K562 (cell line): ENCODE results near the gene LRFN3. TPM values are rescaled to one million over a fixed set of nuclear protein-coding genes. Genes with fewer than 3 reads are reported as not detected.

Experiments used
- ATAC-seq: fragments of 200-7000 bp; cut with Tn5 transposase; 3 replicates; pipeline ENCODE4 v1.9.1; 2020; ENCODE audit warnings: moderate library complexity
- BruUV-seq: library from RNA; stranded (reverse); fragments of 400-500 nt; replicated peaks from 2 replicates; lab custom pipeline; 2021; lab: Mats Ljungman, UMichigan
- CTCF ChIA-PET: fragments of 300-600 bp; formaldehyde crosslinking; extraction: SDS; loops from one replicate; lab custom pipeline; 2021; ENCODE audit warnings: low intra/inter-chr PET ratio; lab: Yijun Ruan, JAX
- POLR2A ChIA-PET: fragments of 300-600, 350-650 bp; sonication (Branson Sonifier 250); formaldehyde crosslinking; extraction: SDS; loops from one replicate; lab custom pipeline; 2021; ENCODE audit warnings: antibody characterized with exemption, inconsistent platforms; lab: Yijun Ruan, JAX
- DNase-seq, 4 experiments: peaks; one replicate each; pipeline versions ENCODE4 v3.0.0 to v3.0.0-alpha.2; 2011 to 2018; ENCODE audit warnings: low spot score in 3 of 4, mixed read lengths in 3 of 4; ENCODE audit errors: extremely low read depth in 1 of 4
- FAIRE-seq: peaks from 2 replicates; lab custom pipeline; 2011; peaks lifted over from hg19 to GRCh38; lab: Jason Lieb, UNC
- H2AFZ ChIP-seq: 2 replicates; pipeline ENCODE4 v1.6.0; 2011; ENCODE audit warnings: low read depth, low read length, control low read depth, inconsistent platforms
- H3K27ac ChIP-seq: fragments of 200-600 bp; 3 replicates; pipeline ENCODE4 v1.8.0; 2011; ENCODE audit warnings: low read depth, mild to moderate bottlenecking, control low read depth, inconsistent platforms, low read length, moderate library complexity, mixed read lengths; ENCODE audit errors: extremely low read depth
- H3K27me3 ChIP-seq, 2 experiments: fragments of 300-600 bp in 1 of 2; 2 replicates in 1 of 2; 3 replicates in 1 of 2; pipeline versions ENCODE4 v1.6.0 to v1.8.0; 2011; ENCODE audit warnings: inconsistent platforms in 2 of 2, low read length in 2 of 2, mild to moderate bottlenecking in 1 of 2, mixed read lengths in 1 of 2, moderate library complexity in 1 of 2; ENCODE audit not compliant: control insufficient read depth in 2 of 2, insufficient read depth in 2 of 2
- H3K36me3 ChIP-seq: fragments of 300-600 bp; 3 replicates; pipeline ENCODE4 v1.8.0; 2011; ENCODE audit warnings: mild to moderate bottlenecking, low read length, inconsistent platforms; ENCODE audit not compliant: control insufficient read depth, insufficient read depth
- H3K4me1 ChIP-seq, 2 experiments: fragments of 200-600 bp in 1 of 2; replicated peaks in 1 of 2; 2 replicates in 1 of 2; 3 replicates in 1 of 2; pipeline versions ENCODE4 v1.5.1 to v1.8.0; 2011; ENCODE audit warnings: inconsistent platforms in 2 of 2, low read length in 2 of 2, mild to moderate bottlenecking in 1 of 2, mixed read lengths in 1 of 2, moderate library complexity in 1 of 2; ENCODE audit not compliant: control insufficient read depth in 2 of 2, insufficient read depth in 2 of 2
- H3K4me2 ChIP-seq: 2 replicates; pipeline ENCODE4 v1.6.1; 2011; ENCODE audit warnings: low read length, control low read depth, inconsistent platforms, mixed read lengths; ENCODE audit not compliant: insufficient read depth
- H3K4me3 ChIP-seq: fragments of 200-600 bp; sonication (generic), shearing (Covaris generic); 2 replicates; pipeline ENCODE4 v1.5.1; 2016; ENCODE audit warnings: control low read depth, inconsistent platforms
- H3K79me2 ChIP-seq: fragments of 200-600 bp; 3 replicates; pipeline ENCODE4 v1.8.0; 2011; ENCODE audit warnings: low read length, inconsistent platforms; ENCODE audit not compliant: control insufficient read depth, insufficient read depth
- H3K9ac ChIP-seq, 2 experiments: 2 replicates each; pipeline versions ENCODE4 v1.6.0 to v1.6.1; 2011; ENCODE audit warnings: low read depth in 2 of 2, low read length in 2 of 2, control low read depth in 1 of 2, inconsistent platforms in 1 of 2, mild to moderate bottlenecking in 1 of 2, mixed read lengths in 1 of 2; ENCODE audit not compliant: insufficient read depth in 1 of 2
- H3K9me1 ChIP-seq: one replicate; pipeline ENCODE4 v1.6.0; 2011; ENCODE audit warnings: inconsistent platforms, mild to moderate bottlenecking, low read length, moderate library complexity; ENCODE audit not compliant: control insufficient read depth, insufficient read depth
- H3K9me3 ChIP-seq: replicated peaks from 2 replicates; pipeline ENCODE4 v1.5.1; 2011; ENCODE audit warnings: low read depth, low read length, inconsistent platforms; ENCODE audit not compliant: control insufficient read depth, insufficient read depth
- H4K20me1 ChIP-seq: replicated peaks from 2 replicates; pipeline ENCODE4 v1.6.1; 2011; ENCODE audit warnings: low read length, inconsistent platforms, mixed read lengths; ENCODE audit not compliant: control insufficient read depth, insufficient read depth
- BMI1 ChIP-seq: fragments of 150-350 bp; IDR thresholded peaks from 2 replicates; pipeline ENCODE4 v1.6.1; 2014; ENCODE audit warnings: low read length
- CC2D1A ChIP-seq: fragments of 450-650 bp; IDR thresholded peaks from 2 replicates; pipeline ENCODE4 v1.6.1; 2017; ENCODE audit warnings: mild to moderate bottlenecking
- E2F5 ChIP-seq: sonication (generic); formaldehyde crosslinking; IDR thresholded peaks from 2 replicates; pipeline ENCODE4 v1.8.0; 2022; ENCODE audit warnings: mild to moderate bottlenecking, missing genetic modification reagents
- GATA2 ChIP-seq: sonication (generic); formaldehyde crosslinking; IDR thresholded peaks from 2 replicates; pipeline ENCODE4 v1.4.0; 2020; ENCODE audit warnings: mild to moderate bottlenecking, missing genetic modification reagents
- MAFF ChIP-seq: IDR thresholded peaks from 2 replicates; pipeline ENCODE4 v1.6.1; 2012; ENCODE audit warnings: low read length, improper control_type of control experiment
- MCM2 ChIP-seq: fragments of 450-650 bp; IDR thresholded peaks from 2 replicates; pipeline ENCODE4 v1.6.1; 2017; ENCODE audit warnings: low read depth, mild to moderate bottlenecking
- MYNN ChIP-seq, 2 experiments: sonication (generic); formaldehyde crosslinking in 1 of 2; IDR thresholded peaks; 2 replicates each; pipeline versions ENCODE4 v1.5.0 to v1.6.1; 2016 to 2020; ENCODE audit warnings: antibody characterized with exemption in 1 of 2, missing genetic modification reagents in 1 of 2
- NR2C2 ChIP-seq, 2 experiments: fragments of 200-800 bp in 1 of 2; sonication (Bioruptor generic) in 1 of 2; sonication (generic) in 1 of 2; formaldehyde crosslinking in 1 of 2; IDR thresholded peaks; 2 replicates each; pipeline versions ENCODE4 v1.6.1 to v1.8.0; 2016 to 2022; ENCODE audit warnings: mild to moderate bottlenecking in 1 of 2, missing compliant biosample characterization in 1 of 2, missing genetic modification characterization in 1 of 2, missing genetic modification reagents in 1 of 2
- POLR2AphosphoS2 ChIP-seq: IDR thresholded peaks from 2 replicates; pipeline ENCODE4 v1.6.1; 2012; ENCODE audit warnings: low read length, improper control_type of control experiment
- STAG1 ChIP-seq: sonication (generic); formaldehyde crosslinking; IDR thresholded peaks from 2 replicates; pipeline ENCODE4 v1.5.0; 2020; ENCODE audit warnings: missing genetic modification reagents, borderline replicate concordance
- TOE1 ChIP-seq, 2 experiments: fragments of 450-650 bp in 1 of 2; sonication (generic) in 1 of 2; formaldehyde crosslinking in 1 of 2; IDR thresholded peaks; 2 replicates each; pipeline versions ENCODE4 v1.7.1 to v1.8.0; 2016 to 2022; ENCODE audit warnings: borderline replicate concordance in 2 of 2, mild to moderate bottlenecking in 2 of 2, antibody characterized with exemption in 1 of 2, inconsistent platforms in 1 of 2, low read depth in 1 of 2, missing genetic modification reagents in 1 of 2, moderate library complexity in 1 of 2
- ZFX ChIP-seq: sonication (generic); formaldehyde crosslinking; IDR thresholded peaks from 2 replicates; pipeline ENCODE4 v1.8.0; 2022; ENCODE audit warnings: mild to moderate bottlenecking, missing genetic modification reagents, moderate library complexity
- ZNF212 ChIP-seq: fragments of 450-650 bp; formaldehyde crosslinking; IDR thresholded peaks from 2 replicates; pipeline ENCODE4 v1.4.0; 2020; ENCODE audit warnings: mild to moderate bottlenecking
- WGBS: fragments of 100-300 bp; shearing (Covaris generic); methylation state at CpG from one replicate; pipeline ENCODE4 v1.1.6; 2016; ENCODE audit warnings: low coverage, mixed read lengths; ENCODE audit not compliant: insufficient coverage; ENCODE audit errors: missing lambda C conversion rate; 5-methylcytosine and 5-hydroxymethylcytosine counted together
- in situ Hi-C: fragments of 300-500 bp; cut with MboI; formaldehyde crosslinking; loops from 4 replicates; pipeline ENCODE4 v1.15.0; 2018; ENCODE audit warnings: inconsistent platforms, mixed read lengths
- intact Hi-C: fragments of 100-400 bp; cut with micrococcal nuclease; formaldehyde crosslinking; loops from 2 replicates; pipeline ENCODE4 v1.14.2; 2022
- polyA plus RNA-seq, 8 experiments: library from polyadenylated mRNA; depleted of rRNA in 4 of 8; stranded (reverse) in 5 of 8; unstranded in 3 of 8; fragments of >200 nt; fragmentation: Nextera tagmentation in 2 of 8; fragmentation: Illumina TruSeq in 1 of 8; extraction: Ambion mirVana in 2 of 8; extraction: Trizol in 1 of 8; gene quantifications; 2 replicates each; pipeline versions ENCODE4 v1.2.1 to v1.2.3, GENCODE V29; 2011 to 2014; ENCODE audit warnings: inconsistent platforms in 1 of 8, missing spikeins in 1 of 8
- total RNA-seq, 7 experiments: library from RNA; depleted of rRNA in 6 of 7; stranded (reverse); fragments of >200 nt in 6 of 7; fragmentation: Illumina TruSeq in 2 of 7; extraction: Trizol in 2 of 7; gene quantifications; 2 replicates each; pipeline versions ENCODE4 v1.2.1 to v1.2.3, GENCODE V29; 2011 to 2021; ENCODE audit warnings: low replicate concordance in 1 of 7
- TF ChIP-seq, protein P1 (sequence below): fragments of 450-650 bp; IDR thresholded peaks from 2 replicates; pipeline ENCODE4 v1.6.1; 2014; ENCODE audit warnings: low read depth, mild to moderate bottlenecking, moderate library complexity, borderline replicate concordance
- TF ChIP-seq, protein P2 (sequence below): fragments of 250-450 bp; sonication (Bioruptor Pico); IDR thresholded peaks from 2 replicates; pipeline ENCODE4 v1.8.0; 2021; ENCODE audit warnings: borderline replicate concordance, mild to moderate bottlenecking, moderate library complexity; ENCODE audit not compliant: poor library complexity, severe bottlenecking
- TF ChIP-seq, protein P3 (sequence below), 3 experiments: IDR thresholded peaks in 2 of 3; conservative IDR thresholded peaks in 1 of 3; 2 replicates each; pipeline ENCODE4 v1.5.1; 2011 to 2012; ENCODE audit warnings: low read length in 3 of 3, mild to moderate bottlenecking in 3 of 3, control low read depth in 2 of 3, improper control_type of control experiment in 1 of 3, inconsistent platforms in 1 of 3, low read depth in 1 of 3, mixed read lengths in 1 of 3, moderate library complexity in 1 of 3; ENCODE audit not compliant: insufficient read depth in 2 of 3

Gene LRFN3
- total and polyA plus RNA-seq, 9 of the 15 experiments (the other 6 are each of a cell fraction or from before 2014, with no cell fraction given) = 0.03 to 0.12 (median 0.11) TPM; not detected in 6

DNA sequence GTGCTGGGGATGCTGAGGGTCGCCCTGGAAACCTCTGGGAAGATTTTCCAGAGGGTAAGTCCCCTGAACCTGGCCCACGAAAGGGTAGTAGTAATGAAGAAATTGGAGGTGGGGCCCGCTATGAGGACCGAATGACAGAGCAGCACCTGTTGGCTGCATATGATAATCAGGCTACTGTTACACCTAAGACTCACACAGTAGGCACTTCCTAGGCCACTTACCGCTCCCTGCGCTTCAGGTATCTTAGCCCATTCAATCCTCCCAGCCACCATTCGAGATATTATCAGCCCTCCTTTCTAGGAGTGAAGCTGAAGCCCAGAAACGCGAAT, 4.3 kb upstream of the LRFN3 start:
- peaks cover 7 to 19% of the 10 kb centered on the region in 2 experiments for H3K27me3 ChIP-seq
- H3K79me2 ChIP-seq = no peaks in the 10 kb centered on the region
- peak overlapping the region; percentile 20; the same call in 1 of the 2 replicates for H2AFZ ChIP-seq
- 0 out of 2 replicates have a peak overlapping the region, but pooled peaks have one; percentile 16 for H3K4me2 ChIP-seq
- H3K9ac ChIP-seq = no peak overlapping the region
- in situ Hi-C loops (loop anchor here (5.0 kb wide), 2 partner anchors 45 to 230 kb away; partner anchors contain the start of gene ZBTB32), intact Hi-C loops (loop anchor here (1.0 to 10.0 kb wide), 5 partner anchors 50 to 375 kb away; no protein-coding TSS in a partner anchor)
- H3K4me1 ChIP-seq = peaks cover 2 to 14% of the 10 kb centered on the region in 2 experiments; a peak in 2 of 5 replicates
- H3K4me3 ChIP-seq = no peak overlapping the region
- no peak for ATAC-seq
- WGBS = 14% methylated on average over 9 of the region's 9 CpGs
- no TSS peak for BruUV-seq
- POLR2A ChIA-PET = no interaction called here
- no peak for DNase-seq
- H3K9me3 ChIP-seq = no peaks in the 10 kb centered on the region
- no peak overlapping the region for H3K27ac ChIP-seq
- no peak for FAIRE-seq
- H4K20me1 ChIP-seq = 0 out of 2 replicates have a peak, but pooled peaks cover 2% of the 10 kb centered on the region
- no peaks in the 10 kb centered on the region for H3K9me1 ChIP-seq
- H3K36me3 ChIP-seq = no peaks in the 10 kb centered on the region
- CTCF ChIA-PET = interaction anchor here (0.7 to 2.8 kb wide), 4 partner anchors 50 to 242 kb away, joined by 3 to 42 read pairs (median 20); no protein-coding TSS in a partner anchor
- peak; percentile 8; the same call in 1 of the 2 replicates for TF ChIP-seq TOE1 (IDR thresholded peaks at IDR 0.05; ENCODE audit: borderline replicate concordance)
- no peak for TF ChIP-seq TOE1 (CRISPR knock-in tag; IDR thresholded peaks at IDR 0.05; ENCODE audit: borderline replicate concordance, low read depth)
- no peak for TF ChIP-seq MCM2
- TF ChIP-seq STAG1 = peak; percentile 3; the same call in 1 of the 2 replicates
- no peak for TF ChIP-seq ZNF212 (CRISPR knock-in tag)
- TF ChIP-seq BMI1 = no peak
- TF ChIP-seq, protein P1, sequence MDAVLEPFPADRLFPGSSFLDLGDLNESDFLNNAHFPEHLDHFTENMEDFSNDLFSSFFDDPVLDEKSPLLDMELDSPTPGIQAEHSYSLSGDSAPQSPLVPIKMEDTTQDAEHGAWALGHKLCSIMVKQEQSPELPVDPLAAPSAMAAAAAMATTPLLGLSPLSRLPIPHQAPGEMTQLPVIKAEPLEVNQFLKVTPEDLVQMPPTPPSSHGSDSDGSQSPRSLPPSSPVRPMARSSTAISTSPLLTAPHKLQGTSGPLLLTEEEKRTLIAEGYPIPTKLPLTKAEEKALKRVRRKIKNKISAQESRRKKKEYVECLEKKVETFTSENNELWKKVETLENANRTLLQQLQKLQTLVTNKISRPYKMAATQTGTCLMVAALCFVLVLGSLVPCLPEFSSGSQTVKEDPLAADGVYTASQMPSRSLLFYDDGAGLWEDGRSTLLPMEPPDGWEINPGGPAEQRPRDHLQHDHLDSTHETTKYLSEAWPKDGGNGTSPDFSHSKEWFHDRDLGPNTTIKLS = 0 out of 2 replicates have a peak, but pooled peaks have one; percentile 2
- TF ChIP-seq MAFF = no peak
- TF ChIP-seq POLR2AphosphoS2 = no peak
- 0 out of 2 replicates have a peak, but pooled peaks have one; percentile 9 for TF ChIP-seq ZFX (CRISPR knock-in tag)
- no peak for TF ChIP-seq E2F5
- TF ChIP-seq, protein P2, sequence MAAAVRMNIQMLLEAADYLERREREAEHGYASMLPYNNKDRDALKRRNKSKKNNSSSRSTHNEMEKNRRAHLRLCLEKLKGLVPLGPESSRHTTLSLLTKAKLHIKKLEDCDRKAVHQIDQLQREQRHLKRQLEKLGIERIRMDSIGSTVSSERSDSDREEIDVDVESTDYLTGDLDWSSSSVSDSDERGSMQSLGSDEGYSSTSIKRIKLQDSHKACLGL (CRISPR knock-in tag) = no peak
- TF ChIP-seq, protein P3, sequence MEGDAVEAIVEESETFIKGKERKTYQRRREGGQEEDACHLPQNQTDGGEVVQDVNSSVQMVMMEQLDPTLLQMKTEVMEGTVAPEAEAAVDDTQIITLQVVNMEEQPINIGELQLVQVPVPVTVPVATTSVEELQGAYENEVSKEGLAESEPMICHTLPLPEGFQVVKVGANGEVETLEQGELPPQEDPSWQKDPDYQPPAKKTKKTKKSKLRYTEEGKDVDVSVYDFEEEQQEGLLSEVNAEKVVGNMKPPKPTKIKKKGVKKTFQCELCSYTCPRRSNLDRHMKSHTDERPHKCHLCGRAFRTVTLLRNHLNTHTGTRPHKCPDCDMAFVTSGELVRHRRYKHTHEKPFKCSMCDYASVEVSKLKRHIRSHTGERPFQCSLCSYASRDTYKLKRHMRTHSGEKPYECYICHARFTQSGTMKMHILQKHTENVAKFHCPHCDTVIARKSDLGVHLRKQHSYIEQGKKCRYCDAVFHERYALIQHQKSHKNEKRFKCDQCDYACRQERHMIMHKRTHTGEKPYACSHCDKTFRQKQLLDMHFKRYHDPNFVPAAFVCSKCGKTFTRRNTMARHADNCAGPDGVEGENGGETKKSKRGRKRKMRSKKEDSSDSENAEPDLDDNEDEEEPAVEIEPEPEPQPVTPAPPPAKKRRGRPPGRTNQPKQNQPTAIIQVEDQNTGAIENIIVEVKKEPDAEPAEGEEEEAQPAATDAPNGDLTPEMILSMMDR (IDR thresholded peaks at IDR 0.05 in 2 of 3, conservative IDR thresholded peaks at IDR 0.05 in 1 of 3; ENCODE audit: insufficient read depth in 2 of 3, low read depth in 1 of 3, low read length in 3 of 3) = 0 out of 6 replicates have a peak, but pooled peaks of 1 of the 3 experiments have one; percentile 6
- no peak; the same call in 1 of the 2 replicates for TF ChIP-seq NR2C2 (CRISPR knock-in tag; IDR thresholded peaks at IDR 0.05)
- TF ChIP-seq NR2C2 (tag; IDR thresholded peaks at IDR 0.05) = 0 out of 2 replicates have a peak, but pooled peaks have one; percentile 0
- TF ChIP-seq CC2D1A = peak; percentile 9; the same call in 1 of the 2 replicates
- no peak for TF ChIP-seq MYNN (IDR thresholded peaks at IDR 0.05)
- no peak for TF ChIP-seq MYNN (CRISPR knock-in tag; IDR thresholded peaks at IDR 0.05)
- no peak for TF ChIP-seq GATA2 (CRISPR knock-in tag)
